Spleen (tissue), 7 donors: ENCODE data around the gene TAP1.

ENCODE experiments used
- CTCF ChIP-seq, 11 experiments: fragments of 200-600 bp in 7 of 11; fragments of 450-650 bp in 4 of 11; sonication (generic) in 4 of 11; IDR thresholded peaks in 8 of 11; conservative IDR thresholded peaks in 3 of 11; 1 replicate in 7 of 11; 2 replicates in 4 of 11; pipeline versions ENCODE4 v1.4.0 to v1.8.0; 2016 to 2021; ENCODE audit warnings: antibody characterized with exemption in 11 of 11, inconsistent platforms in 4 of 11, mild to moderate bottlenecking in 1 of 11
- POLR2A ChIP-seq, 3 donors: fragments of 450-650 bp; IDR thresholded peaks; one replicate each; pipeline ENCODE4 v1.5.1; 2017; ENCODE audit warnings: antibody characterized with exemption in 3 of 3, mild to moderate bottlenecking in 1 of 3
- donor health status: DM: no; HTN: no; CAD: no; lungs with moderate emphysema.
- donor health status: DM: no; HTN: no; CAD: no.
- donor health status: DM: no; HTN: no; CAD: no.

- TF ChIP-seq CTCF (IDR thresholded peaks at IDR 0.05 in 8 of 11, conservative IDR thresholded peaks at IDR 0.05 in 3 of 11), result no peak
- TF ChIP-seq POLR2A (IDR thresholded peaks at IDR 0.05), result no peak
Measured at GRCh38 chr6:32849126-32849525, 4.4 kb downstream of the TAP1 start.
